HepG2 (cell line): ENCODE results near the gene CEACAM16. TPM values are rescaled to one million over a fixed set of nuclear protein-coding genes. Genes with fewer than 3 reads are reported as not detected.

Experiments used
- ATAC-seq: fragments of 200-7000 bp; cut with Tn5 transposase; 3 replicates; pipeline ENCODE4 v1.9.1; 2020; ENCODE audit warnings: mild to moderate bottlenecking, moderate library complexity
- BruUV-seq: library from RNA; stranded (reverse); fragments of 400-500 nt; replicated peaks from 2 replicates; lab custom pipeline; 2021; lab: Mats Ljungman, UMichigan
- CTCF ChIA-PET: fragments of 300-600 bp; formaldehyde crosslinking; extraction: SDS; loops from one replicate; lab custom pipeline; 2021; ENCODE audit warnings: low total read pairs, inconsistent platforms, low intra/inter-chr PET ratio; lab: Yijun Ruan, JAX
- POLR2A ChIA-PET: fragments of 350-600 bp; sonication (Branson Sonifier 250); formaldehyde crosslinking; loops from one replicate; lab custom pipeline; 2020; ENCODE audit warnings: antibody characterized with exemption, inconsistent platforms; lab: Yijun Ruan, JAX
- DNase-seq: peaks from one replicate; pipeline ENCODE4 v3.0.0-alpha.2; 2015; ENCODE audit warnings: low spot score
- FAIRE-seq: peaks from 3 replicates; lab custom pipeline; 2011; peaks lifted over from hg19 to GRCh38; lab: Jason Lieb, UNC
- H2AFZ ChIP-seq: one replicate; pipeline ENCODE4 v1.6.1; 2011; ENCODE audit warnings: low read length, inconsistent platforms
- H3K27ac ChIP-seq: fragments of 300-600 bp; 3 replicates; pipeline ENCODE4 v1.8.0; 2011; ENCODE audit warnings: mixed run types, mild to moderate bottlenecking, mixed read lengths, low read length, inconsistent platforms; ENCODE audit not compliant: insufficient read depth; ENCODE audit errors: extremely low read length
- H3K27me3 ChIP-seq, 2 experiments: fragments of 200-600 bp in 1 of 2; 2 replicates in 1 of 2; 3 replicates in 1 of 2; pipeline versions ENCODE4 v1.6.0 to v1.8.0; 2011; ENCODE audit warnings: low read length in 2 of 2, mild to moderate bottlenecking in 2 of 2, moderate library complexity in 2 of 2, inconsistent platforms in 1 of 2; ENCODE audit not compliant: insufficient read depth in 2 of 2, control insufficient read depth in 1 of 2
- H3K36me3 ChIP-seq, 2 experiments: fragments of 200-600 bp in 1 of 2; replicated peaks in 1 of 2; 2 replicates in 1 of 2; 3 replicates in 1 of 2; pipeline versions ENCODE4 v1.5.1 to v1.8.0; 2011; ENCODE audit warnings: low read length in 2 of 2, inconsistent platforms in 1 of 2; ENCODE audit not compliant: insufficient read depth in 2 of 2, control insufficient read depth in 1 of 2
- H3K4me1 ChIP-seq: 2 replicates; pipeline ENCODE4 v1.5.1; 2012; ENCODE audit warnings: low read length, inconsistent platforms; ENCODE audit not compliant: insufficient read depth
- H3K4me2 ChIP-seq: 2 replicates; pipeline ENCODE4 v1.6.0; 2011; ENCODE audit warnings: low read depth, low read length, inconsistent platforms
- H3K4me3 ChIP-seq, 3 experiments: fragments of 200-600 bp in 1 of 3; sonication (generic), shearing (Covaris generic) in 1 of 3; replicated peaks in 1 of 3; 2 replicates each; pipeline ENCODE4 v1.5.1; 2011 to 2016; ENCODE audit warnings: low read length in 3 of 3, inconsistent platforms in 2 of 3, low read depth in 2 of 3, mild to moderate bottlenecking in 2 of 3, control low read depth in 1 of 3, mixed read lengths in 1 of 3; ENCODE audit not compliant: insufficient read depth in 1 of 3
- H3K79me2 ChIP-seq: one replicate; pipeline ENCODE4 v1.6.1; 2011; ENCODE audit warnings: low read length, inconsistent platforms; ENCODE audit not compliant: insufficient read depth
- H3K9ac ChIP-seq: 2 replicates; pipeline ENCODE4 v1.6.0; 2011; ENCODE audit warnings: mild to moderate bottlenecking, low read depth, low read length, inconsistent platforms; ENCODE audit not compliant: insufficient read depth
- H3K9me3 ChIP-seq: 2 replicates; pipeline ENCODE4 v1.5.1; 2012; ENCODE audit warnings: mild to moderate bottlenecking, low read length
- H4K20me1 ChIP-seq: 2 replicates; pipeline ENCODE4 v1.6.0; 2011; ENCODE audit warnings: inconsistent platforms, mild to moderate bottlenecking, low read length, moderate library complexity; ENCODE audit not compliant: insufficient read depth
- ADNP ChIP-seq: sonication (generic); formaldehyde crosslinking; IDR thresholded peaks from 2 replicates; pipeline ENCODE4 v1.4.0; 2020; ENCODE audit warnings: missing genetic modification reagents
- CBX2 ChIP-seq, 2 experiments: fragments of 200-600 bp in 1 of 2; sonication (generic); formaldehyde crosslinking in 1 of 2; IDR thresholded peaks; 2 replicates each; pipeline versions ENCODE4 v1.7.0 to v1.8.1; 2018 to 2022; ENCODE audit warnings: low read depth in 2 of 2, low read length in 1 of 2, mild to moderate bottlenecking in 1 of 2, missing genetic modification reagents in 1 of 2
- CHD4 ChIP-seq: fragments of 200-600 bp; sonication (generic); IDR thresholded peaks from 2 replicates; pipeline ENCODE4 v1.7.0; 2017; ENCODE audit warnings: mild to moderate bottlenecking, low read length, borderline replicate concordance
- GTF2F1 ChIP-seq: fragments of 150-350 bp; IDR thresholded peaks from 2 replicates; pipeline ENCODE4 v1.6.1; 2014; ENCODE audit warnings: low read length
- HNF4A ChIP-seq: sonication (generic); formaldehyde crosslinking; IDR thresholded peaks from 2 replicates; pipeline ENCODE4 v1.4.0; 2020; ENCODE audit warnings: missing genetic modification reagents
- HNF4G ChIP-seq, 2 experiments: sonication (generic) in 1 of 2; formaldehyde crosslinking in 1 of 2; IDR thresholded peaks; 2 replicates each; pipeline versions ENCODE4 v1.4.0 to v1.6.1; 2011 to 2020; ENCODE audit warnings: borderline replicate concordance in 2 of 2, low read depth in 2 of 2, mild to moderate bottlenecking in 2 of 2, low read length in 1 of 2, missing genetic modification reagents in 1 of 2, moderate library complexity in 1 of 2
- MED13 ChIP-seq: sonication (generic); formaldehyde crosslinking; IDR thresholded peaks from 2 replicates; pipeline ENCODE4 v1.5.0; 2020; ENCODE audit warnings: missing genetic modification reagents
- PITX1 ChIP-seq: sonication (generic); formaldehyde crosslinking; IDR thresholded peaks from 2 replicates; pipeline ENCODE4 v1.5.1; 2020; ENCODE audit warnings: mild to moderate bottlenecking, missing genetic modification reagents
- RARA ChIP-seq: IDR thresholded peaks from 2 replicates; pipeline ENCODE4 v1.6.1; 2016; ENCODE audit warnings: missing genetic modification reagents, missing compliant biosample characterization
- RXRA ChIP-seq: sonication (generic); formaldehyde crosslinking; IDR thresholded peaks from 2 replicates; pipeline ENCODE4 v1.5.1; 2020; ENCODE audit warnings: missing genetic modification reagents
- SP2 ChIP-seq: sonication (generic); formaldehyde crosslinking; IDR thresholded peaks from 2 replicates; pipeline ENCODE4 v1.5.1; 2020; ENCODE audit warnings: mild to moderate bottlenecking, missing genetic modification reagents
- ZEB1 ChIP-seq: IDR thresholded peaks from 2 replicates; pipeline ENCODE4 v1.6.1; 2012; ENCODE audit warnings: mild to moderate bottlenecking, low read depth, inconsistent platforms; ENCODE audit not compliant: insufficient replicate concordance
- ZNF460 ChIP-seq: sonication (generic); formaldehyde crosslinking; IDR thresholded peaks from 2 replicates; pipeline ENCODE4 v1.5.1; 2020; ENCODE audit warnings: missing genetic modification reagents, mild to moderate bottlenecking, borderline replicate concordance
- ZNF569 ChIP-seq: sonication (generic); formaldehyde crosslinking; IDR thresholded peaks from 2 replicates; pipeline ENCODE4 v1.5.0; 2020; ENCODE audit warnings: mild to moderate bottlenecking, missing genetic modification reagents, moderate library complexity, borderline replicate concordance
- ZNF614 ChIP-seq: IDR thresholded peaks from 2 replicates; pipeline ENCODE4 v1.6.1; 2018; ENCODE audit warnings: missing biosample characterization, missing genetic modification reagents, inconsistent platforms, borderline replicate concordance
- WGBS: methylation state at CpG from one replicate; pipeline ENCODE4 v1.1.6; 2017; ENCODE audit warnings: low lambda C conversion rate; 5-methylcytosine and 5-hydroxymethylcytosine counted together
- in situ Hi-C: cut with HindIII; loops from 2 replicates; pipeline ENCODE4 v1.10.0; 2017; ENCODE audit warnings: low pct_unique_long_range_greater_than_20kb; ENCODE audit not compliant: extremely low pct_ligation_motif_present
- intact Hi-C: fragments of 100-400 bp; cut with micrococcal nuclease; formaldehyde crosslinking; loops from one replicate; pipeline ENCODE4 v1.10.0; 2022; ENCODE audit not compliant: unreplicated experiment
- polyA plus RNA-seq, 8 experiments: library from polyadenylated mRNA; depleted of rRNA in 3 of 8; stranded (reverse) in 7 of 8; unstranded in 1 of 8; fragments of >200 nt; fragmentation: Illumina TruSeq in 4 of 8; extraction: Trizol in 4 of 8; gene quantifications; 2 replicates each; pipeline versions ENCODE4 v1.2.1 to v1.2.3, GENCODE V29; 2011 to 2016; ENCODE audit warnings: low read depth in 4 of 8, missing spikeins in 1 of 8, mixed read lengths in 1 of 8; ENCODE audit not compliant: insufficient read depth in 1 of 8
- total RNA-seq, 5 experiments: library from RNA; depleted of rRNA; stranded (reverse); fragments of >200 nt; fragmentation: Illumina TruSeq; extraction: Trizol; gene quantifications; 2 replicates each; pipeline ENCODE4 v1.2.3, GENCODE V29; 2016; ENCODE audit warnings: low read depth in 1 of 5
- TF ChIP-seq, protein P1 (sequence below): sonication (generic); formaldehyde crosslinking; IDR thresholded peaks from 2 replicates; pipeline ENCODE4 v1.4.0; 2020; ENCODE audit warnings: low read depth, mild to moderate bottlenecking, missing genetic modification reagents
- TF ChIP-seq, protein P2 (sequence below): sonication (generic); formaldehyde crosslinking; IDR thresholded peaks from 2 replicates; pipeline ENCODE4 v1.4.0; 2020; ENCODE audit warnings: missing genetic modification reagents
- TF ChIP-seq, protein P3 (sequence below): sonication (generic); formaldehyde crosslinking; conservative IDR thresholded peaks from 2 replicates; pipeline ENCODE4 v1.4.0; 2020; ENCODE audit warnings: mild to moderate bottlenecking, missing genetic modification reagents, moderate library complexity

Gene CEACAM16
- total and polyA plus RNA-seq, 2 of the 13 experiments (the other 11 are each of a cell fraction or from before 2014, with no cell fraction given) = not detected

DNA sequence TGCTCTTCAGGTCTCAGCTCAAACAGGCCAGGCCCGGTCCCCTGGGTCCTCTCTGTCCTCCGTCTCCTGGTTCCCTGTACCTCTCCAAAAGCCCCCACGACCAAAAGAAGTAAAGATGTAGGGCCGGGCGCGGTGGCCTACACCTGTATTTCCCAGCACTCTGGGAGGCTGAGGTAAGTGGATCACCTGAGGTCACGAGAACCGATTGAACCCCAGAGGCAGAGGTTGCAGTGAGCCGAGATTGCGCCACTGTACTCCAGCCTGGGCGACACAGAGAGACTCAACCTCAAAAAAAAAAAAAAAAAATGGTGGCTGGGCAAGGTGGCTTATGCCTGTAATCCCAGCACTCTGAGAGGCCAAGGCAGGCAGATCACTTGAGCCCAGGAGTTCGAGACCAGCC, 27.5 kb downstream of the CEACAM16 start:
- Histone ChIP-seq H3K27ac (peak overlapping the region; percentile 54), H3K36me3 (no peaks in the 10 kb centered on the region), H3K27me3 (no peaks in the 10 kb centered on the region), H4K20me1 (no peaks in the 10 kb centered on the region), H3K9me3 (no peaks in the 10 kb centered on the region), H3K4me1 (peaks cover 67% of the 10 kb centered on the region), H3K4me3 (no peak overlapping the region), H2AFZ (no peak overlapping the region), H3K9ac (no peak overlapping the region), H3K79me2 (no peaks in the 10 kb centered on the region), H3K4me2 (no peak overlapping the region; the same call in 1 of the 2 replicates)
- FAIRE-seq (no peak), DNase-seq (peak; percentile 39), ATAC-seq (no peak)
- ChIA-PET POLR2A (interaction anchor here (1.3 to 3.5 kb wide), 4 partner anchors 14 to 44 kb away, joined by 3 to 45 read pairs (median 24); no protein-coding TSS in a partner anchor), CTCF (interaction anchor here (3.5 kb wide), 1 partner anchor 44 kb away, joined by 50 read pairs; no protein-coding TSS in a partner anchor)
- intact Hi-C loops (no loop called here), in situ Hi-C loops (no loop called here)
- BruUV-seq = no TSS peak
- WGBS = 36% methylated on average over 12 of the region's 12 CpGs
- TF ChIP-seq MED13 (0 out of 2 replicates have a peak, but pooled peaks have one; percentile 43), SP2 (CRISPR knock-in tag) (no peak), ZNF614 (CRISPR knock-in tag) (no peak), CHD4 (no peak), PITX1 (0 out of 2 replicates have a peak, but pooled peaks have one; percentile 15), HNF4G (IDR thresholded peaks at IDR 0.05; ENCODE audit: borderline replicate concordance, low read depth, low read length) (peak; percentile 23; the same call in 1 of the 2 replicates), HNF4G (CRISPR knock-in tag; IDR thresholded peaks at IDR 0.05; ENCODE audit: borderline replicate concordance, low read depth) (no peak), CBX2 (IDR thresholded peaks at IDR 0.05; ENCODE audit: low read depth, low read length) (no peak), CBX2 (CRISPR knock-in tag; IDR thresholded peaks at IDR 0.05; ENCODE audit: low read depth) (no peak), GTF2F1 (no peak), ZNF569 (no peak), RARA (CRISPR knock-in tag) (peak; percentile 56), HNF4A (CRISPR knock-in tag) (peak; percentile 52), RXRA (peak; percentile 88), ZNF460 (CRISPR knock-in tag) (peak; percentile 63; the same call in 1 of the 2 replicates), ADNP (CRISPR knock-in tag) (0 out of 2 replicates have a peak, but pooled peaks have one; percentile 37), ZEB1 (peak; percentile 75)
- TF ChIP-seq, protein P1, sequence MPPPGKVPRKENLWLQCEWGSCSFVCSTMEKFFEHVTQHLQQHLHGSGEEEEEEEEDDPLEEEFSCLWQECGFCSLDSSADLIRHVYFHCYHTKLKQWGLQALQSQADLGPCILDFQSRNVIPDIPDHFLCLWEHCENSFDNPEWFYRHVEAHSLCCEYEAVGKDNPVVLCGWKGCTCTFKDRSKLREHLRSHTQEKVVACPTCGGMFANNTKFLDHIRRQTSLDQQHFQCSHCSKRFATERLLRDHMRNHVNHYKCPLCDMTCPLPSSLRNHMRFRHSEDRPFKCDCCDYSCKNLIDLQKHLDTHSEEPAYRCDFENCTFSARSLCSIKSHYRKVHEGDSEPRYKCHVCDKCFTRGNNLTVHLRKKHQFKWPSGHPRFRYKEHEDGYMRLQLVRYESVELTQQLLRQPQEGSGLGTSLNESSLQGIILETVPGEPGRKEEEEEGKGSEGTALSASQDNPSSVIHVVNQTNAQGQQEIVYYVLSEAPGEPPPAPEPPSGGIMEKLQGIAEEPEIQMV (CRISPR knock-in tag) = no peak
- TF ChIP-seq, protein P2, sequence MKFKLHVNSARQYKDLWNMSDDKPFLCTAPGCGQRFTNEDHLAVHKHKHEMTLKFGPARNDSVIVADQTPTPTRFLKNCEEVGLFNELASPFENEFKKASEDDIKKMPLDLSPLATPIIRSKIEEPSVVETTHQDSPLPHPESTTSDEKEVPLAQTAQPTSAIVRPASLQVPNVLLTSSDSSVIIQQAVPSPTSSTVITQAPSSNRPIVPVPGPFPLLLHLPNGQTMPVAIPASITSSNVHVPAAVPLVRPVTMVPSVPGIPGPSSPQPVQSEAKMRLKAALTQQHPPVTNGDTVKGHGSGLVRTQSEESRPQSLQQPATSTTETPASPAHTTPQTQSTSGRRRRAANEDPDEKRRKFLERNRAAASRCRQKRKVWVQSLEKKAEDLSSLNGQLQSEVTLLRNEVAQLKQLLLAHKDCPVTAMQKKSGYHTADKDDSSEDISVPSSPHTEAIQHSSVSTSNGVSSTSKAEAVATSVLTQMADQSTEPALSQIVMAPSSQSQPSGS (CRISPR knock-in tag) = no peak
- TF ChIP-seq, protein P3, sequence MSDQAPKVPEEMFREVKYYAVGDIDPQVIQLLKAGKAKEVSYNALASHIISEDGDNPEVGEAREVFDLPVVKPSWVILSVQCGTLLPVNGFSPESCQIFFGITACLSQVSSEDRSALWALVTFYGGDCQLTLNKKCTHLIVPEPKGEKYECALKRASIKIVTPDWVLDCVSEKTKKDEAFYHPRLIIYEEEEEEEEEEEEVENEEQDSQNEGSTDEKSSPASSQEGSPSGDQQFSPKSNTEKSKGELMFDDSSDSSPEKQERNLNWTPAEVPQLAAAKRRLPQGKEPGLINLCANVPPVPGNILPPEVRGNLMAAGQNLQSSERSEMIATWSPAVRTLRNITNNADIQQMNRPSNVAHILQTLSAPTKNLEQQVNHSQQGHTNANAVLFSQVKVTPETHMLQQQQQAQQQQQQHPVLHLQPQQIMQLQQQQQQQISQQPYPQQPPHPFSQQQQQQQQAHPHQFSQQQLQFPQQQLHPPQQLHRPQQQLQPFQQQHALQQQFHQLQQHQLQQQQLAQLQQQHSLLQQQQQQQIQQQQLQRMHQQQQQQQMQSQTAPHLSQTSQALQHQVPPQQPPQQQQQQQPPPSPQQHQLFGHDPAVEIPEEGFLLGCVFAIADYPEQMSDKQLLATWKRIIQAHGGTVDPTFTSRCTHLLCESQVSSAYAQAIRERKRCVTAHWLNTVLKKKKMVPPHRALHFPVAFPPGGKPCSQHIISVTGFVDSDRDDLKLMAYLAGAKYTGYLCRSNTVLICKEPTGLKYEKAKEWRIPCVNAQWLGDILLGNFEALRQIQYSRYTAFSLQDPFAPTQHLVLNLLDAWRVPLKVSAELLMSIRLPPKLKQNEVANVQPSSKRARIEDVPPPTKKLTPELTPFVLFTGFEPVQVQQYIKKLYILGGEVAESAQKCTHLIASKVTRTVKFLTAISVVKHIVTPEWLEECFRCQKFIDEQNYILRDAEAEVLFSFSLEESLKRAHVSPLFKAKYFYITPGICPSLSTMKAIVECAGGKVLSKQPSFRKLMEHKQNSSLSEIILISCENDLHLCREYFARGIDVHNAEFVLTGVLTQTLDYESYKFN (CRISPR knock-in tag) = 0 out of 2 replicates have a peak, but pooled peaks have one; percentile 17
